ENCODE data around the gene NPFFR2.

DNA sequence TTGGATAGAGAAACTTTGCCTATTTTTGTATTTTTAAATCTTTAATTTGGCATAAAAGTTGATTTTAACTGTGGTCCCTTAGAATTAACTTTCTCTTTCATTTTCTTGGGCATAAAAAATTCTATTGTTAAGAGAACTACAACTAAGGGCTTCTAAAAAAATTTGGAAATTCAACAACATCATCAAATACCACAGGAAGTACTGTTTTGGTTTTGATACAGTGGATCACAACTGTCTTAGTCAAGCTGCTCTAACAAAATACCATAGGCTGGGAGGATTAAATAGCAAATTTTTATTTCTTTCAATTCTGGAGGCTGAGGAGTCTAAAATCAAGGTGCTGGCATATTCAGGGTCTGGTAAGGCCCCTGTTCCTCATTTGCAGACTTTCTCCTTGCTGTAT lies 19.9 kb upstream of the NPFFR2 start:
- TF ChIP-seq POLR2A (IDR thresholded peaks at IDR 0.05) (no peak), CTCF (IDR thresholded peaks at IDR 0.05) (no peak)

Data from breast epithelium (tissue), 3 donors.